Measurements from ENCODE around the gene JADE2. TPM values are rescaled to one million over a fixed set of nuclear protein-coding genes. Genes with fewer than 3 reads are reported as not detected.
"Not testable (repeated sequence)": the region's sequence is repeated elsewhere in the genome, so short reads cannot be mapped to it uniquely, and the experiment has no call there.

The JADE2 gene
- total and polyA plus RNA-seq, 4 donors: 3.9 to 11.4 (median 5.5) TPM

GRCh38 chr5:134551901-134552300, 26.4 kb downstream of the JADE2 start:
- DNase-seq (ENCODE audit: low spot score): no peak
- Histone ChIP-seq H3K27ac (ENCODE audit: low read depth in 1 of 2, low read length in 2 of 2) (no peak overlapping the region), H3K4me1 (ENCODE audit: control insufficient read depth in 4 of 4, insufficient read depth in 4 of 4, low read length in 3 of 4) (peaks cover 3 to 28% (median 10%) of the 10 kb centered on the region in 4 donors), H3K27me3 (ENCODE audit: control insufficient read depth in 4 of 4, insufficient read depth in 4 of 4, low read length in 3 of 4) (no peaks in the 10 kb centered on the region), H3K4me3 (ENCODE audit: low read depth in 1 of 3, low read length in 3 of 3) (no peak overlapping the region), H3K9ac (ENCODE audit: low read depth in 1 of 2, low read length in 2 of 2) (no peak overlapping the region), H3K36me3 (ENCODE audit: control insufficient read depth in 4 of 4, insufficient read depth in 3 of 4, low read depth in 1 of 4, low read length in 3 of 4) (peaks cover 2 to 16% (median 6%) of the 10 kb centered on the region in 4 donors), H3K9me3 (ENCODE audit: control insufficient read depth in 4 of 4, low read length in 3 of 4) (no peaks in the 10 kb centered on the region)
- 97% methylated on average over 8 of the region's 8 CpGs for WGBS
- no peak for TF ChIP-seq GABPA (IDR thresholded peaks at IDR 0.05 in 1 of 2, conservative IDR thresholded peaks at IDR 0.05 in 1 of 2)
- no peak for TF ChIP-seq FOXA1 (IDR thresholded peaks at IDR 0.05)
- TF ChIP-seq NR2F2 (IDR thresholded peaks at IDR 0.05): no peak
- TF ChIP-seq FOXA2 (IDR thresholded peaks at IDR 0.05): no peak
- no peak for TF ChIP-seq ATF3 (IDR thresholded peaks at IDR 0.05)
- TF ChIP-seq RXRA (IDR thresholded peaks at IDR 0.05): no peak
- no peak for TF ChIP-seq ZBTB33 (IDR thresholded peaks at IDR 0.05)
- no peak for TF ChIP-seq RAD21 (IDR thresholded peaks at IDR 0.05)
- TF ChIP-seq HNF4A (conservative IDR thresholded peaks at IDR 0.05): no peak
- no peak for TF ChIP-seq TAF1 (conservative IDR thresholded peaks at IDR 0.05)
- no peak for TF ChIP-seq MAX (IDR thresholded peaks at IDR 0.05)
- no peak for TF ChIP-seq CTCF (IDR thresholded peaks at IDR 0.05; ENCODE audit: low read depth, low read length, missing input control)
- no peak for TF ChIP-seq EGR1 (IDR thresholded peaks at IDR 0.05; ENCODE audit: low read depth in 2 of 2)
- TF ChIP-seq HNF4G (IDR thresholded peaks at IDR 0.05): no peak
- no peak for TF ChIP-seq YY1 (IDR thresholded peaks at IDR 0.05)
- no peak for TF ChIP-seq JUND (IDR thresholded peaks at IDR 0.05)
- no peak for TF ChIP-seq SP1 (IDR thresholded peaks at IDR 0.05)

- no peak overlapping the region for H3K4me3 ChIP-seq (ENCODE audit: low read depth in 1 of 3, low read length in 3 of 3)
- WGBS: 88% methylated on average over 3 of the region's 3 CpGs
- no peaks in the 10 kb centered on the region for H3K27me3 ChIP-seq (ENCODE audit: control insufficient read depth in 4 of 4, insufficient read depth in 4 of 4, low read length in 3 of 4)
- DNase-seq (ENCODE audit: low spot score): no peak
- no peak overlapping the region for H3K27ac ChIP-seq (ENCODE audit: low read depth in 1 of 2, low read length in 2 of 2)
- H3K36me3 ChIP-seq (ENCODE audit: control insufficient read depth in 4 of 4, insufficient read depth in 3 of 4, low read depth in 1 of 4, low read length in 3 of 4): peaks cover 2 to 16% (median 5%) of the 10 kb centered on the region in 4 donors
- H3K9ac ChIP-seq (ENCODE audit: low read depth in 1 of 2, low read length in 2 of 2): no peak overlapping the region
- TF ChIP-seq JUND (IDR thresholded peaks at IDR 0.05) (no peak), ZBTB33 (IDR thresholded peaks at IDR 0.05) (no peak), HNF4A (conservative IDR thresholded peaks at IDR 0.05) (no peak), RXRA (IDR thresholded peaks at IDR 0.05) (no peak), FOXA1 (IDR thresholded peaks at IDR 0.05) (no peak), HNF4G (IDR thresholded peaks at IDR 0.05) (no peak), TAF1 (conservative IDR thresholded peaks at IDR 0.05) (no peak), FOXA2 (IDR thresholded peaks at IDR 0.05) (no peak), MAX (IDR thresholded peaks at IDR 0.05) (no peak), CTCF (IDR thresholded peaks at IDR 0.05; ENCODE audit: low read depth, low read length, missing input control) (no peak), EGR1 (IDR thresholded peaks at IDR 0.05; ENCODE audit: low read depth in 2 of 2) (no peak)
- peaks cover 3 to 28% (median 10%) of the 10 kb centered on the region in 4 donors for H3K4me1 ChIP-seq (ENCODE audit: control insufficient read depth in 4 of 4, insufficient read depth in 4 of 4, low read length in 3 of 4)
- H3K9me3 ChIP-seq (ENCODE audit: control insufficient read depth in 4 of 4, low read length in 3 of 4): no peaks in the 10 kb centered on the region
Observed at GRCh38 chr5:134552301-134552700, 26.8 kb downstream of the JADE2 start.

GRCh38 chr5:134552716-134553115, 27.2 kb downstream of the JADE2 start:
- H3K9me3 ChIP-seq (ENCODE audit: control insufficient read depth in 4 of 4, low read length in 3 of 4); H3K9ac ChIP-seq (ENCODE audit: low read depth in 1 of 2, low read length in 2 of 2); H3K27me3 ChIP-seq (ENCODE audit: control insufficient read depth in 4 of 4, insufficient read depth in 4 of 4, low read length in 3 of 4); H3K4me3 ChIP-seq (ENCODE audit: low read depth in 1 of 3, low read length in 3 of 3); DNase-seq (ENCODE audit: low spot score); H3K27ac ChIP-seq (ENCODE audit: low read depth in 1 of 2, low read length in 2 of 2): not testable (repeated sequence)
- H3K4me1 ChIP-seq (ENCODE audit: control insufficient read depth in 4 of 4, insufficient read depth in 4 of 4, low read length in 3 of 4): peaks cover 3 to 27% (median 10%) of the 10 kb centered on the region in 4 donors
- peaks cover 2 to 16% (median 5%) of the 10 kb centered on the region in 4 donors for H3K36me3 ChIP-seq (ENCODE audit: control insufficient read depth in 4 of 4, insufficient read depth in 3 of 4, low read depth in 1 of 4, low read length in 3 of 4)
- WGBS: 94% methylated on average over 7 of the region's 7 CpGs

Measured in liver (tissue), 9 donors.